Measurements from ENCODE around the gene DLL1.
A peak's percentile ranks its signal among the peaks of the same experiment; 100 is the strongest.

DLL1 gene

GRCh38 chr6:170291271-170292110, 613 bp upstream of the DLL1 start:
- no peak for DNase-seq (ENCODE audit: low read depth)
- H3K4me3 ChIP-seq (ENCODE audit: control insufficient read depth, low read depth, low read length), result peak overlapping the region; percentile 74
- no peak for TF ChIP-seq CTCF (IDR thresholded peaks at IDR 0.05; ENCODE audit: control insufficient read depth, insufficient read depth, low read depth, low read length, missing control alignments)

- no peak for TF ChIP-seq CTCF (IDR thresholded peaks at IDR 0.05; ENCODE audit: control insufficient read depth, insufficient read depth, low read depth, low read length, missing control alignments)
- no peak for DNase-seq (ENCODE audit: low read depth)
- H3K4me3 ChIP-seq (ENCODE audit: control insufficient read depth, low read depth, low read length), result peak overlapping the region; percentile 74
These were observed 955 bp downstream of the DLL1 start for GRCh38 chr6:170289951-170290295.

- TF ChIP-seq CTCF (IDR thresholded peaks at IDR 0.05; ENCODE audit: control insufficient read depth, insufficient read depth, low read depth, low read length, missing control alignments), result no peak
- no peak for DNase-seq (ENCODE audit: low read depth)
- peak overlapping the region; percentile 74 for H3K4me3 ChIP-seq (ENCODE audit: control insufficient read depth, low read depth, low read length)
These were observed 1.5 kb downstream of the DLL1 start for GRCh38 chr6:170289180-170289931.

- H3K4me3 ChIP-seq (ENCODE audit: control insufficient read depth, low read depth, low read length), result no peak overlapping the region
- no peak for TF ChIP-seq CTCF (IDR thresholded peaks at IDR 0.05; ENCODE audit: control insufficient read depth, insufficient read depth, low read depth, low read length, missing control alignments)
- no peak for DNase-seq (ENCODE audit: low read depth)
These were observed 2.1 kb downstream of the DLL1 start for GRCh38 chr6:170288852-170289179.

- DNase-seq (ENCODE audit: low read depth), result no peak
- no peak for TF ChIP-seq CTCF (IDR thresholded peaks at IDR 0.05; ENCODE audit: control insufficient read depth, insufficient read depth, low read depth, low read length, missing control alignments)
- no peak overlapping the region for H3K4me3 ChIP-seq (ENCODE audit: control insufficient read depth, low read depth, low read length)
These were observed 2.7 kb downstream of the DLL1 start for GRCh38 chr6:170288091-170288631.

GRCh38 chr6:170287371-170287876, 3.5 kb downstream of the DLL1 start:
- H3K4me3 ChIP-seq (ENCODE audit: control insufficient read depth, low read depth, low read length), result no peak overlapping the region
- TF ChIP-seq CTCF (IDR thresholded peaks at IDR 0.05; ENCODE audit: control insufficient read depth, insufficient read depth, low read depth, low read length, missing control alignments), result no peak
- DNase-seq (ENCODE audit: low read depth), result no peak

All from AG09309 (cell line).